PC-9 (cell line): ENCODE measurements around the gene EML6. TPM values are rescaled to one million over a fixed set of nuclear protein-coding genes. Genes with fewer than 3 reads are reported as not detected.

Experiments
- BruUV-seq: library from RNA; stranded (reverse); fragments of 400-500 nt; replicated peaks from 2 replicates; lab custom pipeline; 2021; lab: Mats Ljungman, UMichigan
- CTCF ChIA-PET: fragments of 300-600 bp; sonication (Branson Sonifier 250); formaldehyde crosslinking; loops from one replicate; lab custom pipeline; 2022; ENCODE audit warnings: antibody characterized with exemption; lab: Charles Lee
- POLR2A ChIA-PET: fragments of 300-600 bp; sonication (Branson Sonifier 250); formaldehyde crosslinking; loops from one replicate; lab custom pipeline; 2022; ENCODE audit warnings: antibody characterized with exemption; ENCODE audit not compliant: unreplicated experiment; lab: Charles Lee
- DNase-seq, 2 experiments: peaks; one replicate each; pipeline versions ENCODE4 v3.0.0 to v3.0.0-alpha.2; 2015 to 2022; ENCODE audit warnings: mixed read lengths in 1 of 2
- H2AFZ ChIP-seq: fragments of 200-600 bp; sonication (generic); 2 replicates; pipeline ENCODE4 v1.8.1; 2017; ENCODE audit warnings: antibody characterized with exemption
- H3F3A ChIP-seq: fragments of 200-600 bp; sonication (generic); 2 replicates; pipeline ENCODE4 v1.8.1; 2017; ENCODE audit warnings: antibody characterized with exemption, mild to moderate bottlenecking, low read depth; ENCODE audit not compliant: insufficient read depth
- H3K27ac ChIP-seq: fragments of 200-600 bp; sonication (generic); 2 replicates; pipeline ENCODE4 v1.6.1; 2016; ENCODE audit warnings: mixed run types
- H3K27me3 ChIP-seq: fragments of 200-600 bp; sonication (generic); 2 replicates; pipeline ENCODE4 v1.6.1; 2016; ENCODE audit warnings: low read depth, mixed run types; ENCODE audit not compliant: insufficient read depth
- H3K36me3 ChIP-seq: fragments of 200-600 bp; sonication (generic); 2 replicates; pipeline ENCODE4 v1.6.1; 2016; ENCODE audit warnings: low read depth, mixed run types
- H3K4me1 ChIP-seq: fragments of 200-600 bp; sonication (generic); replicated peaks from 2 replicates; pipeline ENCODE4 v1.6.1; 2016; ENCODE audit warnings: mixed run types; ENCODE audit not compliant: insufficient read depth
- H3K4me2 ChIP-seq: fragments of 200-600 bp; sonication (generic); 2 replicates; pipeline ENCODE4 v1.6.1; 2017; ENCODE audit warnings: mixed run types
- H3K4me3 ChIP-seq: fragments of 200-600 bp; sonication (generic); 2 replicates; pipeline ENCODE4 v1.6.1; 2016; ENCODE audit warnings: mixed run types
- H3K79me2 ChIP-seq: fragments of 200-600 bp; sonication (generic); 2 replicates; pipeline ENCODE4 v1.6.1; 2017; ENCODE audit warnings: low read depth, mixed run types
- H3K9me2 ChIP-seq: fragments of 200-600 bp; sonication (generic); 2 replicates; pipeline ENCODE4 v1.8.1; 2017; ENCODE audit warnings: mild to moderate bottlenecking; ENCODE audit not compliant: insufficient read depth
- H3K9me3 ChIP-seq: fragments of 200-600 bp; sonication (generic); 2 replicates; pipeline ENCODE4 v1.8.1; 2016; ENCODE audit warnings: low read depth; ENCODE audit not compliant: insufficient read depth
- H4K20me1 ChIP-seq: fragments of 200-600 bp; sonication (generic); 2 replicates; pipeline ENCODE4 v1.8.1; 2017; ENCODE audit not compliant: insufficient read depth
- CTCF ChIP-seq: fragments of 200-600 bp; sonication (generic); conservative IDR thresholded peaks from 2 replicates; pipeline ENCODE4 v1.6.1; 2017; ENCODE audit warnings: mixed run types, antibody characterized with exemption, mild to moderate bottlenecking, moderate library complexity
- EZH2 ChIP-seq: fragments of 200-600 bp; sonication (generic); IDR thresholded peaks from 2 replicates; pipeline ENCODE4 v1.8.0; 2017; ENCODE audit warnings: antibody characterized with exemption, low read depth
- intact Hi-C: fragments of 100-400 bp; cut with micrococcal nuclease; formaldehyde crosslinking; loops from one replicate; pipeline ENCODE4 v1.10.0; 2022; ENCODE audit not compliant: unreplicated experiment
- total RNA-seq: library from RNA; stranded (reverse); gene quantifications from 2 replicates; pipeline ENCODE4 v1.2.3, GENCODE V29; 2021

EML6 gene
- total RNA-seq, 1 experiment from 2014 or later, result 3.7 TPM

GRCh38 chr2:54771166-54771885, 47.9 kb downstream of the EML6 start:
- DNase-seq, result peak in 1 of 2 experiments; percentile 42
- H3K27me3 ChIP-seq, result no peaks in the 10 kb centered on the region
- peaks cover 29% of the 10 kb centered on the region for H3K4me1 ChIP-seq
- ChIA-PET CTCF (interaction anchor here (0.6 to 1.3 kb wide), 2 partner anchors 48 to 608 kb away, joined by 3 to 4 read pairs; partner anchors contain the start of gene EML6), POLR2A (interaction anchor here (0.5 to 0.8 kb wide), 2 partner anchors 49 to 223 kb away, joined by 4 read pairs; no protein-coding TSS in a partner anchor)
- H3K4me2 ChIP-seq, result peak overlapping the region; percentile 20
- H3K36me3 ChIP-seq, result no peaks in the 10 kb centered on the region
- H3K79me2 ChIP-seq, result no peaks in the 10 kb centered on the region
- H3K9me2 ChIP-seq, result no peaks in the 10 kb centered on the region
- intact Hi-C loops, result no loop called here
- H2AFZ ChIP-seq, result no peak overlapping the region
- no peak overlapping the region for H3K4me3 ChIP-seq
- H3K27ac ChIP-seq, result peak overlapping the region; percentile 30
- no peak for TF ChIP-seq CTCF
- no peak for TF ChIP-seq EZH2
- H4K20me1 ChIP-seq, result no peaks in the 10 kb centered on the region
- BruUV-seq, result no TSS peak
- H3F3A ChIP-seq, result no peaks in the 10 kb centered on the region
- H3K9me3 ChIP-seq, result peaks cover 14% of the 10 kb centered on the region; the same call in 1 of the 2 replicates

- Histone ChIP-seq H2AFZ (no peak overlapping the region), H3K27me3 (no peaks in the 10 kb centered on the region), H3K4me3 (no peak overlapping the region), H3K9me3 (peaks cover 16% of the 10 kb centered on the region; the same call in 1 of the 2 replicates), H3K4me1 (peaks cover 29% of the 10 kb centered on the region), H3F3A (no peaks in the 10 kb centered on the region), H3K79me2 (no peaks in the 10 kb centered on the region), H4K20me1 (no peaks in the 10 kb centered on the region), H3K9me2 (no peaks in the 10 kb centered on the region), H3K36me3 (no peaks in the 10 kb centered on the region), H3K4me2 (peak overlapping the region; percentile 20), H3K27ac (peak overlapping the region; percentile 43)
- TF ChIP-seq CTCF, result no peak
- TF ChIP-seq EZH2, result no peak
- CTCF ChIA-PET, result interaction anchor here (0.6 to 1.3 kb wide), 2 partner anchors 49 to 608 kb away, joined by 3 to 4 read pairs; partner anchors contain the start of gene EML6
- no TSS peak for BruUV-seq
- peak in 1 of 2 experiments; percentile 72 for DNase-seq
- intact Hi-C loops, result no loop called here
- POLR2A ChIA-PET, result interaction anchor here (0.8 kb wide), 1 partner anchor 49 kb away, joined by 4 read pairs; no protein-coding TSS in a partner anchor
Observed at GRCh38 chr2:54772110-54772509, 48.6 kb downstream of the EML6 start.

- Histone ChIP-seq H3F3A (no peaks in the 10 kb centered on the region), H3K4me2 (peak overlapping the region; percentile 20; the same call in 1 of the 2 replicates), H4K20me1 (no peaks in the 10 kb centered on the region), H3K79me2 (no peaks in the 10 kb centered on the region), H3K9me3 (peaks cover 16% of the 10 kb centered on the region; the same call in 1 of the 2 replicates), H2AFZ (0 out of 2 replicates have a peak overlapping the region, but pooled peaks have one; percentile 10), H3K4me1 (peaks cover 29% of the 10 kb centered on the region), H3K27ac (peak overlapping the region; percentile 43), H3K27me3 (no peaks in the 10 kb centered on the region), H3K36me3 (no peaks in the 10 kb centered on the region), H3K9me2 (no peaks in the 10 kb centered on the region), H3K4me3 (no peak overlapping the region)
- CTCF ChIA-PET, result interaction anchor here (1.3 kb wide), 1 partner anchor 50 kb away, joined by 4 read pairs; the partner anchor contains the start of gene EML6
- no peak for TF ChIP-seq EZH2
- TF ChIP-seq CTCF, result no peak
- POLR2A ChIA-PET, result interaction anchor here (0.8 kb wide), 1 partner anchor 50 kb away, joined by 4 read pairs; no protein-coding TSS in a partner anchor
- no peak for DNase-seq
- intact Hi-C loops, result no loop called here
- no TSS peak for BruUV-seq
Observed at GRCh38 chr2:54772531-54772930, 49.1 kb downstream of the EML6 start.
